NCI-H524 treated with DMSO at 0.1 percent for 48 hours (cell line): Measurements from ENCODE around the gene DDX1.
"Not testable (repeated sequence)": the region's sequence is repeated elsewhere in the genome, so short reads cannot be mapped to it uniquely, and the experiment has no call there.

Source experiments
- DNase-seq: peaks from one replicate; lab custom pipeline; 2025; lab: John Stamatoyannopoulos, UW

DDX1 gene

DNA sequence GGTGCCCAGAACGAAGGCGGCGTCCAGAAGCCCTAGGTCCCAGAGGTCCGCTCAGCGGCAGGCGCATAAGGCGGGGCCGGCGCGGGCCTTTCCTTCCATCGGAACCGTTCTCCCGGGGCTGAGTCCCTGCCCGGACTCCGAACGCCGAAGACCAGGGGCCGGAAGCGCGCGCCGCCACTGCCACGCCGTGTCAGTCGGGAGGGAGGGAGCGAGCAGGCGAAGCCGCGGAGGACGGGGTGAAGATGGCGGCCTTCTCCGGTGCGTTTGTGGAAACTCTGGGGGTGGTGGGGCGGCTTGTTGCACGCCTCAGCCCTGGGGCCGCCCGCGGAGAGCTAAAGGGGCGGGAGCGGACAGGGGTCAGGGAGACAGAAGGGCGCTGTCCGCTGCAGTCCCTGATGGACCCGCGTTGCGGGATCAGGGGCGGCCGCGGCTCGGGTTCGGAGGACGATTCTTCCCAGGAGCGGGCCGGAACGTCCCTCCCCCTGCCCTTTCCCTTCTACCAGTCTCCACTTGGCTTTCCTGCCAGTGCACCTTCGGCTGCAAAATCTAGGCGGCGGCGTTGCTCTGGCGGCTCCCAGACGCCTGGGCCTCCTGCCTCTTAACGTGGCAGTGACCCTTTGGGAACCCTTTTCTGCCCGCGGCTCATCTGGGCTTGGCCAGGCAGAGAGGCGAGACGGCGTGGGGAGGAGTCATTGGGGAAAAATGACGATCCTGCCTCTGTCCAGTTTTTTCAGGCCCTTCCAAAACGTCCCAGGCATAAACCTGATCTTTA is at the start of gene DDX1:
Gene DDX1, plus strand, starts transcription at position 177 of the 772 bp plus-strand sequence. Its CDS starts 66 bp downstream, at position 243.
- peak; percentile 73 for DNase-seq

DNA sequence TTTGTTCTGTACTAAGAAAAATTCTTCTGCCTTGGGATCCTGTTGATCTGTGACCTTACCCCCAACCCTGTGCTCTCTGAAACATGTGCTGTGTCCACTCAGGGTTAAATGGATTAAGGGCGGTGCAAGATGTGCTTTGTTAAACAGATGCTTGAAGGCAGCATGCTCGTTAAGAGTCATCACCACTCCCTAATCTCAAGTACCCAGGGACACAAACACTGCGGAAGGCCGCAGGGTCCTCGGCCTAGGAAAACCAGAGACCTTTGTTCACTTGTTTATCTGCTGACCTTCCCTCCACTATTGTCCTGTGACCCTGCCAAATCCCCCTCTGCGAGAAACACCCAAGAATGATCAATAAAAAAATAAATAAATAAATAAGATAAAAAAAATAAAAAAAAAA is 49.4 kb upstream of the DDX1 start:
- not testable (repeated sequence) for DNase-seq

DNA sequence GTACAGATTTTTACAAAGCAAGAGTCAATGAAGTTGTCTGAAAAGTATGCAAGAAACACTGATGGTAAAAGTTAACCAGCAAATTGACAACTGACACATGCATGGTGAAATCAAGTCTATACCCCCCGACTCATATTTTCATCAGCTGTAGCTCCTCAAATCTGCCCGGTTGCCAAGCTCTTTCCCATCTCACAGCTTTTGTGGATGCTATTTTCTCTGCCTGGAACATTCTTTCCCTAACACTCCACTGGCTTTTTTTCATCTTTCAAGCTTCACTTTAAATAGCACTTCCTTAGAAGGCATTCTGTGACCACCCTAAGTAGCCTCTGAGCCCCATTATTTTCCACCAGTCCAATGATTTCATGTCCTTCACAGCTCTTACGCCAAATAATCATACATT is 48.6 kb upstream of the DDX1 start:
- no peak for DNase-seq

DNA sequence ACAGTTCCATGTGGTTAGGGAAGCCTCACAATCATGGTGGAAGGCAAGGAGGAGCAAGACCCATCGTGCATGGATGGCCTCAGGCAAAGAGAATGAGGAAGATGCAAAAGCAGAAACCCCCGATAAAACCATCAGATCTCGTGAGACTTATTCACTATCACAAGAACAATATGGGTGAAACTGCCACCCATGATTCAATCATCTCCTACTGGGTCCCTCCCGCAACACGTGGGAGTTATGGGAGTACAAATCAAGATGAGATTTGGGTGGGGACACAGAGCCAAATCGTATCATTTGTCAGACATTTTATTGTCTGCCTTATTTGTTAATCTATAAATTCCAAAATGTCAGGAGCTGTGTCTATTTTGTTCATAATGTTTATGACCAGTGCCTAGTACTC is 48.1 kb upstream of the DDX1 start:
- DNase-seq = no peak

GRCh38 chr2:15544227-15544626 is 47.4 kb upstream of the DDX1 start:
- DNase-seq = no peak

GRCh38 chr2:15546297-15547098 is 45.2 kb upstream of the DDX1 start:
- DNase-seq = no peak

GRCh38 chr2:15547115-15547876 is 44.4 kb upstream of the DDX1 start:
- DNase-seq = no peak

- DNase-seq = no peak
Observed at GRCh38 chr2:15548974-15549373, 42.7 kb upstream of the DDX1 start.

DNA sequence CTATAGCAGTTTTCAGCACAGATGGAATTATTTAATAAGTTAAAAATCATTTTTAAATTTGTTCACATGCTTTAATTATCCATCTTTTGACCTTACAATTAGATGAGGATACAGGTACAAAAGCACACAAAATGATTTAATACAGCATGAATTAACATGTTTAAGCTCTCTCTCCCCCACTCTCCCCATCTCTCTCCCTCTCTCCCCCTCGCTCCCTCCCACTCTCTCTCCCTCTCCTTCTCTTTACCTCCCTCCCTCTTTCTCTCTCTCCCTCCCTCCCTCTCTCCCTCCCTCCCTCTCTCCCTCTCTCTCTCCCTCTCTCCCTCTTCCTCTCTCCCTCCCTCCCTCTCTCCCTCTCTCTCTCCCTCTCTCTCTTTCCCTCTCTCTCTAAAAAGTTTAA is 38.1 kb upstream of the DDX1 start:
- no peak for DNase-seq

DNA sequence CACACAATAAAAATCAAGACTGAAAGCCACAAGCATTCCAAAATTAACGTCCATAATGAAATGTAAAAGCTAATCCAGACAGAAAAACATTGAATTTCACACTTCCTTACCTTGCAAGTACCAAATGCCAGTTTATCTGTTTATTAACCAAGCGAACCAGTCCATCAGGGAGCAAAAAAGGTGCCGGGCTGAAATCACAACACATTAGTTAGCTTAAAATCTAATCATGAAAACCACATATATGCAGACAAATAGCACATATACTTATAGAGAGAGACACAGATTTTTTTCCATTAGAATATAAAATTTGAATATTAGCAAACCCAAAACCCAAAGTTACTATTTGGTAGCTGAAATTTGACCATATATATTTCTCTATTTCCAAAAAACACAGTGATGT is 37.7 kb upstream of the DDX1 start:
- no peak for DNase-seq

GRCh38 chr2:15554525-15555218 is 37.0 kb upstream of the DDX1 start:
- no peak for DNase-seq

DNA sequence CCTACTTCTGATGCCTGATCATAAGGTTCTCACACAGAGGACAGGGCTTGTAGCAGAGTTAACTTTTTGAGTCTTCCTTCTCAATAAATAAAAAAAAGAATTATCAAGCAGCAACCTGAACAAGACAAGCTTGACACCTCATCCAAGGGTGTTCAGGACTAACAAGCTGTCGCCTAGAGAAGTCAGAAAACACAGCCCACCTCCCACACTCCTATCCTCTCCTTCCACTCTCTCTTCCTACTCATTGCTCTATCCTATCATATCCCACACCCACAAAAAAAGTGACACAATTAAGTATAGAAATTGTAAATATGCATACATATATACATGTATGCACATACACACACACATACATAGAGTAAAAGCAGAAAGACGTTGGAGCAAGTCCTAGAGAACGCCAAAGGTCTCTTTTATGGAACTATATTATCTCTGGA is 35.9 kb upstream of the DDX1 start:
- DNase-seq = no peak

GRCh38 chr2:15556311-15556930 is 35.2 kb upstream of the DDX1 start:
- no peak for DNase-seq

DNA sequence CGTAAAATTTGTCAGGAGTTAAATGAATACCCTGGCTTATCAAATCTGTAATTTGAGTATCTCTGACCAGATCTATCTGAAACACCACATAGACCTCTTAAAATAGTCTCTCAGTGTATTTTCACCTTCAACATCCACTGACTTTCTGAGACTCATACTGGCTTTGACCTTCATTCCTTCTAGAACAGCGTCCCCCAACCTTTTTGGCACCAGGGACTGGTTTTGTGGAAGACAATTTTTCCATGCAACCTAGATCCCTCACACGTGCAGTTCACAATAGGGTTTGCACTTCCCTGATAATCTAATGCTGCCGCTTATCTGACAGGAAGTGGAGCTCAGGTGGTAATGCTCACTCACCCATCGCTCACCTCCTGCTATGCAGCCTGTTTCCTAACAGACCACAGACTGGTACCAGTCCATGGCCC is 33.8 kb upstream of the DDX1 start:
- no peak for DNase-seq

DNA sequence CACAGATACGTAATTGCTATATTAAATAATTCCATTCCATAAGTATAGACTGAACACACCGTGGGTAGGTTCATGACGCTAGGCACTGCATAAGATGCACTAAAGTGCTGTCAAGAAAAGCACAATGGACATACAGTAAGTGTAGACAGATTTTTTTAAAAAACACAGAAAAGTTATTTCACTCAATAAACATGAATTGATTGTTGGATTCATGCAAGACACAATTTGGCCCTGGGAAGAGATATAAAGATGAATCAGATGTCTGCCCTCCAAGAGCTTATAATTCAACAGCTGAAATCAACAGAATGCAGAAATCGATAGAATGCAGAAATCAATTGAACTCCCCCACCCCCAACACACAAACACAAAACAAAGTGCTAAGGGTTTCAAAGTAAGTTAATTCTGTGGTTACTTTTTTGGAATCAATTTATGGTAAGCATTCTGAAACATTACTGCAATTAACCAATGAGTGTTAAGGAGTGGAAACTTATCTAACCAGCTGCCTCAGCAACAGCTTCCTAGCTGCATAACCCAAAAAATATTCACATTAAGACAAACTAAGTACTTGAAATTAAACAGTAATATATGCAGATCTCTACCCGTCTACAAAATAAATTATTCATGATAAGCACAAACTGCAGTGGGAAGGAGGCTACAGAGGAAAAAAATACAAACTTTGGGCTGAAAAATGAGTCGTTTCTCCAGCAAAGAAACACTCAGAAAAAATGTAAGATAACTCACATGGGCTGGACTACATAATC is 32.1 kb upstream of the DDX1 start:
- DNase-seq = no peak

DNA sequence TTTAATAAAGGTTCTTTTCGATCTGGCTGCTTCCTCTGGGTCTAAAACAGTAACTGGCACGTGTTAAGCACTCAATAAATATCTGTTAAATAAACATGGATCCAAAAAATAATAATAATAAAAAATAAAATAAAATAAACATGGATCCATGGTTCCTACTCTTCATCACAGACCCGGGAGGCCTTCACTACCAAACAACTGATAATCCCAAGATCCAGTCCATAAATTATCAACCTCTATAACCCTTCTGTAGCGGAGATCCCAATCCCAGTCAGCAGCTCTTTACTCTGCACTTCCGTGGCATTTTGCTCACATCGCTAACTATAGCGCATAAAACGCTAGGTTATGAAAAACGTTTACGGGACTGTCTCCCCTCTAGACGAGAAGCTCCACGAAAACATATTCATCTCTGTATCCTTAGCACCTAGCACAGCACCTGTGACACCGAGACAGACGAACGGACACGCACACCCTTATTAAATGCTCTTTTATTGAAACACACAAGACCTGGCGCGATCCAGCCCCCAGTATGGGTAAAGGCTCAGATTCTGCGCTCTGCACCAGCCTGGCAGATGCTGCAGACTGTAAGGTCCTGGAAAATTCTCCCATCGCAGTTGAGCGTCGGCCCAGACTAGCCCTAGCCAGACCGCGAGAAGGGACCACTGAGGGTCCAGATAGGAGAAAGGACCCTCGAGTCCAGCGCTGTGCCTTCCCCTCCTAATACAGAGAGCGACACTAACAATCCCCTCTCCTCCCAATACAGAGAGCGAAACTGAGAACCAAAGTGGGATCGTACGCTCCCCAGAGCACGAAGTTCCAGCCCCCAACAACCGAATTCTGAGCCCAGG is 31.3 kb upstream of the DDX1 start:
- DNase-seq = peak; percentile 38

GRCh38 chr2:15560988-15561573 is 30.6 kb upstream of the DDX1 start, which contains the start of gene NBAS:
Gene NBAS, minus strand, starts transcription at chr2:15561334. Its CDS starts 30 bp downstream, at chr2:15561304.
- peak; percentile 75 for DNase-seq

DNA sequence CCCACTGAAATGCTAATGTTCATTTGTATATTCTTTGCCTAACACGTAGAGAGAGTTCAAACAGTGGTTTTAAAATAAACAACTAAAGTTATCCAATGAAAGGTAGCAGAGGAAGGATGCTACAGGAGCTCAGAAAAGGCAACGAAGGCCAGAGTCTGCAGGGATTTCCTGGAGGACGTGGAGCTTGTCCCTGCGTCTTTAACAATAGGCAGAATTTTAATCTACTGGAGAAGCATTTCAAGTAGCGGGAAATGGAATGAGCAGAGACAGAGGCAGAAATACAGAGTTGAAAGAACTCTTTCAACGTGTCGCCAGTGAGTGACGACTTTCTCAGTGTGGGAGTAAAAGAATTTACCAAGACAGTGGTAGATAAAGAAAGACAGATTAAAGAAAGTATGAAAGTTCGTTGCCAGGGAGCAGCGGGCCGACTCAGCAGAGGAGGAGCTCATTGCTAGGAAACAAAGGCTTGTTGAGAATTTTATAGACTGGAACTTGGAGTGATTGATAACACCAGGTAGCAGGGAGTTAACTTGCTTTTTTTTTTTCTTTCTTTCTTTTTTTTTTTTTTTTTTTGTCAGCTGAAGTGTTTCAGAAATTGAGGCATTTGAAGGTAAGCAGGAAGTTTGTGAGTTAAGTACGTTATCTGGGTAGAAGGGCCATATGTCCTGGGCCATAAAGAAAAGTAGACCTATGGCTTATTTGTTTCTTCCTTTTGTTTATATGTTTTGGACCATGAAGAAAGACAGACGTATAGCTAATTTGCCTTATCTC is 29.9 kb upstream of the DDX1 start:
- peak; percentile 45 for DNase-seq
